IPS-11a (cell line): ENCODE measurements around the gene CNST.

Source experiments
- H3K4me3 ChIP-seq: one replicate; pipeline ENCODE4 v1.5.1; 2013; ENCODE audit warnings: low read depth, low read length, control low read depth

CNST gene, protein sequence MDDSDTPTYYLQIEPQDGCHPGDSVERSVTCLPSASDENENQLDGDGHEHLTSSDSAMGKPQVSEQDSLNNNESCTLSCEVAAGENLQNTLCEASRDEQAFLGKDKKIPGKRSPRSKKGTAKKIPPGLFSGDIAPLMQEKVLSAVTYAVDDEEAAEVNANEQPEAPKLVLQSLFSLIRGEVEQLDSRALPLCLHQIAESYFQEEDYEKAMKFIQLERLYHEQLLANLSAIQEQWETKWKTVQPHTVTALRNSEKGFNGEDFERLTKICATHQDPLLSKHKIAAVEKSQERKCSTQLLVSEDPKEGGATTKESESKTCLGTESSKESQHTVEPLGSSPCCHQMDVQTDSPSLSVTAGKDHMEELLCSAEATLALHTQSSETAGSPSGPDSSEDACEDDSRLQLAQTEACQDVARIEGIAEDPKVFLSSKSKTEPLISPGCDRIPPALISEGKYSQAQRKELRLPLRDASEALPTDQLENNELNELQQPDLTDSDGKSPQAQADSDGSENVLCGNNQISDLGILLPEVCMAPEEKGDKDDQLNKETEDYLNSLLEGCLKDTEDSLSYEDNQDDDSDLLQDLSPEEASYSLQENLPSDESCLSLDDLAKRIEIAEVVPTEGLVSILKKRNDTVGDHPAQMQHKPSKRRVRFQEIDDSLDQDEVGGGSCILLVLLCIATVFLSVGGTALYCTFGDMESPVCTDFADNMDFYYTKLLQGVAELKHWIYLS

DNA sequence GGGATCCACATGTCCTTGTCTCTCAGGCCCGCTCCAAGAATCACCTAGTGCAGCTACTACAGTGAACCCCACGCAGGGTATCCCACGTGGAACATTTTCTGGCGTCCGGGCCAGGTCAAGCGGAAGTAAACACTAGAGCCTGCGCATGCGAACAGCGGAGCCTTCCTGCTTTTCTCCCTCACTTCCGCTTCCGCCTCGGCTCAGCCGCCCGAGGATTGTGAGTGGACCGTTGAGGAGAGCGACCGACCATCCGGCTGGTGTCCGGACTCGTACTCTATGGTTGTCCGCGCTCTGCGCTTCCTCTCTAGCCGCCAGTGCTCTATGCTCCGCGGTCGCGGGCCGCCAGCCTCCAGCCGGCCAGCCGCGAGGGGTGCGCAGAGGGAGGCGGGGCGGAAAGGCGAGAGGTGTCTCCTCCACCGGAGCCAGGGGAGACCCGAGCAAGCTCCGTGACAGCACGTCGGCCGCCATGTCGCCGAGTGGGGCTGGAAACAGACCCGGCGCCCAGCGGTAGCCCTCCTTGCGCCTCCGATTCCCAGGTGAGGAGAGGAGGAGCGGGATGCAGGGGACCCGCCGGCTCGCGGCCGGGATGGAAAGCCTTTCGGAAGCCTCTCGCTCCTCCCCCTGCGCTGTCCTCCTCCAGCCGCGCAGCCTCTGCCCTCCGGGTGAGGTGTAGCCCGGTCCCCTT is at the start of gene CNST, which contains the start of gene TFB2M:
TSS of gene CNST (plus strand) at position 329 of the 685 bp plus-strand sequence. CDS start 25,107 bp downstream, outside the sequence.
TSS of gene TFB2M (minus strand) at position 134 of the 685 bp plus-strand sequence. CDS start at position 11, 123 bp downstream.
- peak within 1 kb of the TSS; percentile 96 for H3K4me3 ChIP-seq

DNA sequence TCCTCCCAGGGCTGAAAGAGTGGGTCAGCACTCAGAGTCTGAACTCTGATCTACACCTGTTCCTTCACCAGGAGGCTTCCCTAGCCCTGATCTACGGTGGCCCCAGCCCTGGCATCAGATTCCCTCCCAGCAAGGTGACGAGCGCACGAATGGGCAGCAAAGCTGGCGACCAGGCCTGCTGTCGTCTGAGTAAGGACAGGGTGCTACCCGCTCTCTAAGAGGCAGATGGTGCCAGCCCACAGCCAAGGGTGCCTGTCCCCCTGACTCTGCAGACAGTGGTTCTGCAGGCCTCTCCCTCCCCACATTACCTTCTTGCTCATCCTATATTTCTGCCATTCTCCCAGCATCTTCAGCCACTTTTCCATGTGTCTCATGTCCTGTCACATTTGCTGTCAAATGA is 48.9 kb upstream of the CNST start:
- H3K4me3 ChIP-seq: no peak overlapping the region

DNA sequence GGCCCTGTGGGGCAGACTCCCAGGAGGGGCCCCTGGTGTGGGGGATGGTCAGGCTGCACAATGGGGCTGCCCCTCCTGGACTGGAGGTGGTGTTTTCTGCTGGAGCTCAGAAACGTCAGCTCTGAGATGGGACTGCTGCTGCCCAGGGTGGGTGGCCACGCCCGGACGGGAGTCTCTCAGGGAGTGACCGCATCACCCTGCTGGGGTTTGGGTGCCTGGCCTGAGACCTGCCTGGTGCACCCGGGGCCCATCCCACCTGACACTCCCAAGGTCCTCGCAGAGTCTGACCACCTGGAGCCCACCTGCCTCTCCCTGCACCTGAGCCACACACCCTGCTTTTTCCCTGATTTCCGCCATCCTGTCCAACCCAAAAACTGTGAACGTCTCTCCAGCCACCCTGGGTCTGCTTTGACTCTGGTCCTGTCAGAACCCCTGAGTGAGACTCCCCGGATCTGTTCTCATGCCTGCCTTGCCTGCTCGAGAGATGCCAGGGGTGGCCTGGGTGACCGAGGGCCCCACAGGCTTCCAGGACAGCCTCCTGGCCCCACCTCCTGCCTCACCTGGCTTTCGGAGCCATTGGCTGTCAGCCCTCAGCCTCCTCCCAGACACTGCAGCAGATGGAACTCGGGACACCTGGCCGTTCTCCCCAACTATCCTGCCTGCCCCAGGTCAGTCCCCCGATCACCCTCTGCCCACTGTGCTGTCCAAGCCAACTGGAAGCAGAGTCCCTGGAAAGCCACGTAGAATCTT is 47.6 kb upstream of the CNST start:
- no peak overlapping the region for H3K4me3 ChIP-seq

DNA sequence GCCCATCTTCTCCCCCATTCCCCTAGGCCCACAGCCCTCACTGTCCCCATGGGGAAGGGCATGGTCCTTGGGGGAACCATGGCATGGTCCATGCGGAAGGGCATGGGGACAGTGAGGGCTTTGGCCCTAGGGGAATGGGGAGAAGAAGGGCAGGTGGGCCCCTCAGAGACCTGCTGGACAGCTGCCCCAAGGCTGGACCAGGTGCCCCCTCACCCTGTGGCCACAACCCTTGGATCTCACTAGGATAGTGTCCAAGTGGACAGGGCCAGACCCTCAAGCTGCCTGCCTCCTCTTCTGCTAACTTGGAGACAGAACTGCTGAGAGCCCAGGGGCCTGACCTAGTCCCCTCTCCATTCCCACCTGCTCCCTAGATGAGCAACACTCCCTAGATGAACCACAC is 46.7 kb upstream of the CNST start:
- H3K4me3 ChIP-seq: no peak overlapping the region

DNA sequence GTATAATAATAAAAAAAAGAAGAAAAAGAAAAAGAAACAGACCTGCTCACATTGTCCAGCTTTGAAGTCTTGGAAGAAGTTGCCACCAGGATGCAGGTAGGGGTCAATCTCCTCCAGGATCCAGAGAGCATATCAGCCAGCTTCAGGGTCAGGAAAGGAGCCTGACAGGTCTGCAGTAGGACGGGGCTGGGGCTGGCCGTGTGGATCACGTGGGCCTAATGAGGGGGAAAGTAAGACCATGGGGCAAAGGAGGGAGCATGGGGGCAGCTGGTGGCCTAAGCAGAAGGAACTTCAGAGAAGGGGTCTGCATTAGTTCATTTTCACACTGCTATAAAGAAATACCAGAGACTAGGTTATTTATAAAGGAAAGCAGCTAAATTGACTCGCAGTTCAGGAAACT is 39.9 kb upstream of the CNST start:
- no peak overlapping the region for H3K4me3 ChIP-seq

DNA sequence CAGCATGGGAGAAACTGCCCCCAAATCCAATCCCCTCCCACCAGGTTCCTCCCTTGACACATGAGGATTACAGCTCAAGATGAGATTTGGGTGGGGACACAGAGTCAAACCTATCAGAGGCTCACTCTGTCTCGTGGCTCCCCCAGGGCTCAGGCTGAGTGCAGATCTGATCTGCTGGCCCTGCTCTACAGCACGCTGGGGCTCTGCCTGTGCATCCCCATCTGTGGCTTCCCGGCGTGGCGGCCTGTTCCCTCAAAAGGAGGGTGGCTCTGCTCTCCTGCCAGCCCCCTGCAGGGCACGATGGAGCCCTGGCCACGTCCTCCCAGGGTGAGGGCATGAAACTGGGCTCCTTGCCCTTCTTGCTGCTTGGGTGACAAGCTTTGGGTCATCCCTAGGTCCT is 39.3 kb upstream of the CNST start:
- no peak overlapping the region for H3K4me3 ChIP-seq

DNA sequence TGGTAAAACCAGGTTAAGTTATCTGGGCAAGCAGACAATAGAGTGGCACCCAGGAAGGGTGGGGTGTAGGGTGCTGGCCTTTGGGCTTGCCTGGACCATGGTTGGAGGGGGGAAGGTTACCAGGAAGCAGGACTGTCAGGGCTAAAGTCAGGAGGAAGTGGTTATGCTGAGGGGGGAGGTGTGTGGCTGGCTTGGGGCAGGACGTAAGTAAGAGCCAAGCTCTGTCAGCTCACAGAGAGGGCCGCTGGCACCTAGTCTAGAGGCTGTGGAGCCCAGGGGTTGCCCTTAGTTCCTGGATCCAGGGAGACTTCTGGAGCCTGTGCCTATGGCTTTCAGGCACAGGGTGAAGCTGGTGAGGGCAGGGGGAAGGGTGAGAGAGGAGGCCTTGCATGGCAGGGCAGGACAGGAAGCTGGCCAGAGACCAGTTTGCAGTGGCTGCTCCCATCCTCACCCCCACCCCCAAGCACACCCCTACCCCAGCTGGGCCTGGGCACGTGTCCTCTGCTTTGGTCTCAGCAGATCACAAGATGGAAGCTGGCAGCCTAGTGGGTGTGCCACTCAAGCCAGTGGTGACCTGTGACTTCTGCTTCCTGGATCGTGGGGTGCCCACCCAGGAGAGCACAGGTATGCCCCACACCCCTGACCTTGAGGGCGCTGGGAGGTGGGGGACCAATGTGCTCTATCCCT is 38.7 kb upstream of the CNST start:
- no peak overlapping the region for H3K4me3 ChIP-seq

DNA sequence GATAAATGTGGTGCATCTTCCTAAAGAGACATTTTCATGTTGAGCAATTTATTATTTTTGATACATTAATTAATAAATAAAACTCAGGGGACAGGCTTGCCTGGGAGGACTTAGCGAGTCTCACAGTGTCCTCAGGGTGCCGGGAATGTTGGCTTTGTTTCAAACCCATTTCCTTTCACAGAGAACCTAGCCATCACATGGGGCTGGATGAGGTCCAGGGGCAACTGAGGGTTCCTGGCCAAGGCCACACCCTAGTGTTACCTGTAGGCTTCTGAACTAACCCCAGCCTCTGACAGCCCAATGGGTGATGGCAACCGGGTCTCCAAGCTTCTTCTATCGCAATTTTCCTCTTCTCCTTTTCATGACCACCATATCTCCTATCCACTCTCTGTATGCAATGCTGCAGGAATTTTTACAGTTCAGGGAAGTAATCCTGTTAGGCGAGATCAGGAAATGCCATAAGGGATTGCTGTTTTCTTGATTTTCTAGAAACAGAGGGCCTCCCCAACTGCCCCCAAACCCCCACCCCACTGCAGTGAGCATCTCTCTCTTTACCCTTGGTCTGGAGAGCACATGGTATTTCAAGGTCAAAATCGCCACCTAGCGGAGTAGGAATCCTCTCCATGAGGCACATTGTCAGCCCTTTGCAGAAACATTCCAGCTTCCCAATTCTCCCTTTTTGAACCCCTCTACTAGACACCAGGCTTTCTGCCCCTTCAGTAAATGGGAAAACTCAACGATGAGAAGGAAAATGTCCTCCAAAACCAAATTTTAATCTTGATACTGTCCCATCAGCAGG is 37.1 kb upstream of the CNST start:
- no peak overlapping the region for H3K4me3 ChIP-seq

- H3K4me3 ChIP-seq: no peak overlapping the region
Measured at GRCh38 chr1:246530482-246530881, 35.8 kb upstream of the CNST start.

DNA sequence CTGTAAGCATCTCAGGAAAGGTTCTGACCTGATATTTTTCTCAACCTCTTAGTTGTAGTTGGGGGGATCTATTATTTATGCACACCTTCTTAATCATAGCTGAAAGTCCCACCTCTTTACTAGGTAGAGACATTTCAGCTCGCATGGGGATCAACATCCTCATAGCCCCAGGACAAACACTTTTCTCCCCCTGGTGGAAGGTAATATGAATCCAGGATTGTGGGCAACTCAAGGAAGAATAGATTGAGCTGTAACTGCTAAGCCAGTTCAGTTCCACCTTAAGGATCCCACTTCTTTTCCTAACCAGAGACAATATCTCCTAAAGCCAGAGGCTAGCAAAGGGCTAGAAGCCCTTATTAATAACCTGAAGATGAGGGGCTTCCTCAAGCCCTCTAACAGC is 33.7 kb upstream of the CNST start:
- no peak overlapping the region for H3K4me3 ChIP-seq

GRCh38 chr1:246533371-246533905 is 32.8 kb upstream of the CNST start:
- no peak overlapping the region for H3K4me3 ChIP-seq

DNA sequence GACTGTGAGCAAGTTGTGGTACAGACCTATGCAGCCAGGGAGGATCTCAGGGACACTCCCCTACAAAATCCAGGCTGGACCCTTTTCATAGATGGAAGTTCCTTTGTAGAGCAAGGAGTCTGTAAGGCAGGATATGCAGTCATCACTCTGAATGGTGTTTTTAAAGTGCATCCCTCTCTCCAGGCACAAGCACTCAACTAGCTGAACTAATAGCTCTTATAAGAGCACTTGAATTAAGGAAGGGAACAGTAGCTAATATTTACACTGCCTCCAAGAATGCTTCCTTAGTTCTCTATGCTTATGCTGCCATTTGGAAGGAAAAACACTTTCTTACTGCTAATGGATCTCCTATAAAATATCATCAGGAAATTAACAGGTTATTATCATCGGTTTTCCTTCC is 32.1 kb upstream of the CNST start:
- H3K4me3 ChIP-seq: no peak overlapping the region

DNA sequence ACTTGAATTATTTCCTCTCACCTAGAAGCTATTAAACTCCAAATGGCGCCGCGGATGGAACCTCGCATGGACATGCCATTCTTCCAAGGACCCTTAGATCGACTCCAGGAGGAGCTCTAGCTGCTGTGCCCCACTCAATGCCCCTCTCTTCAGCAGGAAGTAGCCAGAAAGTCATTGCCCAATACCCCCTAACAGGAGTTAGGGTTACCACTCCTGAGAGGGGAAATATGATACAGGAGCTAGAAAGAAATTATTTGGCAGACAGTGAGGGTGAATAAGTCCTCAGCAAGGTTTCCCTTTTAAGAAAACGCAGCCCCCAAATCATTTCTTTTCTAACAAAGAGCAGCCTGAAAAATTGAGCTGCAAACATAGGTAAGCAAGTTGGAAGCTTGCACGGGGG is 28.8 kb upstream of the CNST start:
- H3K4me3 ChIP-seq: no peak overlapping the region

GRCh38 chr1:246537887-246538286 is 28.4 kb upstream of the CNST start:
- H3K4me3 ChIP-seq: no peak overlapping the region

- H3K4me3 ChIP-seq: no peak overlapping the region
Measured at GRCh38 chr1:246540738-246541491, 25.3 kb upstream of the CNST start.

DNA sequence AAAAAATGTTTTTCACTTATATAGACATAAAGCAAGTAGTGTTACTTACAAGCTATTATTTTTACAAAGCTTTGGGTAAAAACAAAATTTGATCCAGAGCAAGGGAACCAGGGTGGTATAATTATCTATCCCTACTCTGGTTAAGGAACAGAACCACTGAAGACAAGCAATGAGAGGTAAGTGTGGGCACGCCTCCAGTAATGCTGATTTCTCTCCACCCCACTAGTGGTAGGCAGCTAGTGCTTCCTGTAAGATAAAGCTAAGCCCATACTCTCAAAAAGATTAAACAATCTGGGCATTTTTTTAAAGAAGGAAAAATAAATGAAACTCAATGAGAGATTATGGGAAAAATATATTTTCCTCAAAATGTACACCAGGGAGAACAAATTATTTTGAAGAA is 22.3 kb upstream of the CNST start:
- no peak overlapping the region for H3K4me3 ChIP-seq

DNA sequence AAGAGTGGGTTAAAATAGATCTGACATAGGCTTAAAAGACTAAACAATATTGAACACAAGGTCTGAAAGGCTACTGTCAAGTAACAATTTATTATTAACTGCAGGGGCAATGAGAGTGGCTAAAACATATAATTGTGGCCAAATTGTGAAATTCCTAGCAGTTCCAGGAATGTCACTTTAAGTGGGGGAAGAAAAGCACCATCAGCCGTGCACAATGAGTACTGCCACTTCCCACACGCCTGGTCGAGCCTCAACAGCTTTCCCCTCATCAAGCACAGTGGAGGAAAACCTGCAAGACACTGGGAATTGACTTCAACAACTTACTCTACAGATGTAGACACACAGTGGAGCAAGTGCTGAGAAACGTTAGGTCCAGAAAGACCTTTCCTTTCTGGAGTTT is 16.6 kb upstream of the CNST start:
- no peak overlapping the region for H3K4me3 ChIP-seq

GRCh38 chr1:246550402-246550801 is 15.9 kb upstream of the CNST start:
- H3K4me3 ChIP-seq: no peak overlapping the region

- no peak overlapping the region for H3K4me3 ChIP-seq
Measured at GRCh38 chr1:246552110-246552509, 14.1 kb upstream of the CNST start.
